Measurements from ENCODE around the gene PTCH2.

PTCH2 gene

GRCh38 chr1:44780583-44781121 lies 62.4 kb downstream of the PTCH2 start:
- in situ Hi-C loops (cut with HindIII; ENCODE audit: low sequenced_read_pairs): no loop called here

GRCh38 chr1:44778705-44779576 lies 64.1 kb downstream of the PTCH2 start:
- in situ Hi-C loops (cut with HindIII; ENCODE audit: low sequenced_read_pairs): loop anchor here (5.0 kb wide), 1 partner anchor 52 kb away; no protein-coding TSS in a partner anchor

DNA sequence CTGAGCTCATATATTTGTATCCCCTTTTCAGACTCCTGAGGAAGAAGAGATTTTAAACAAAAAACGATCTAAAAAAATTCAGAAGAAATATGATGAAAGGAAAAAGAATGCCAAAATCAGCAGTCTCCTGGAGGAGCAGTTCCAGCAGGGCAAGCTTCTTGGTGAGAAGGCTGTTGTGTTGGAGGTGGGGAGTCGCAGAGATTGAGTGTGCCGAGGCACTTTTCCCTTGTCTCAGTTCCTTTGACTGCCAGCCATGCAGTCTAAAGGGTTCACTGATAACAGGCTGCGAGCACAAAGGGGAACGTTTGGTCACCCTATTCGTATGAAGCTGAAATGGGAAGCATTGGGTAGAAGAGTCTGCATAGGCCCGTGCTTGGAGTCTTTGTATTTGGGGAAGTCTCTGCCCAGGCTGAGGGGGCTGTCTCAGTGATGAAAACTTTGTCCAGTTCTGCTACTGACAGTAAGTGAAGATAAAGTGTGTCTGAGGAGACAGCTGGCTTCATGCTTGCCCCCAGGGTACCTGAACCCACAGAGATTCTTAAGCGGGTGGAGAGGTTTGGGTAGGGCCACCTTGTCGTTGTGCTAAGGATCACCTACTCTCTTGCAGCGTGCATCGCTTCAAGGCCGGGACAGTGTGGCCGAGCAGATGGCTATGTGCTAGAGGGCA lies 65.0 kb downstream of the PTCH2 start:
- in situ Hi-C loops (cut with HindIII; ENCODE audit: low sequenced_read_pairs): loop anchor here (5.0 kb wide), 1 partner anchor 51 kb away; no protein-coding TSS in a partner anchor

DNA sequence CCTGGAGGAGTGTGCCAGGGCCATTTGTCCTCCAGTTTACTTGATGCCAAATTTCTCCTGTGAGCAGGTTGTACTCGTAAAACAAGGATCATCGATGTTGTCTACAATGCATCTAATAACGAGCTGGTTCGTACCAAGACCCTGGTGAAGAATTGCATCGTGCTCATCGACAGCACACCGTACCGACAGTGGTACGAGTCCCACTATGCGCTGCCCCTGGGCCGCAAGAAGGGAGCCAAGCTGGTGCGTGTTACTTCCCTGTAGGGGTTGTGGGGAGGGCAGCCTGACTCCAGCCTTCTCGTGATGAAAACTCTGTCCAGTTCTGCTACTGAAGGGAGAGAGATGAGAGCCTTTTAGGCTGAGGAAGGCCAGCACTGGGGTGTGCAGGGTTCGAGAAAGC lies 65.5 kb downstream of the PTCH2 start:
- in situ Hi-C loops (cut with HindIII; ENCODE audit: low sequenced_read_pairs): loop anchor here (5.0 kb wide), 1 partner anchor 50 kb away; no protein-coding TSS in a partner anchor

DNA sequence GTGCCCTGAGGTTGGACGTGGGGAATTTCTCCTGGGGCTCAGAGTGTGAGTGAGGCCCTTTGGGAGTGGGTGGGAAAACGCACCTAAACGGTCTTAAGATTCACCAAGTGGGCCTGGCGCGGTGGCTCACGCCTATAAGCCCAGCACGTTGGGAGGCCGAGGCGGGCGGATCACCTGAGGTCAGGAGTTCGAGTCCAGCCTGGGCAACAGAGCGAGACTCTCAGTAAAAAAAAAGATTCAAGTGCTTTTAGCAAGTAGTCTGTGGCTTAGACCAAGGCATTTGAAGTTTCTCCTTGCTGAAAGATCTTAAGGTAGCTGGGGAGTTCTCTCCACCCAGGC lies 66.4 kb downstream of the PTCH2 start:
- in situ Hi-C loops (cut with HindIII; ENCODE audit: low sequenced_read_pairs): loop anchor here (5.0 kb wide), 1 partner anchor 49 kb away; no protein-coding TSS in a partner anchor

- in situ Hi-C loops (cut with HindIII; ENCODE audit: low sequenced_read_pairs): loop anchor here (5.0 kb wide), 1 partner anchor 49 kb away; no protein-coding TSS in a partner anchor
These were observed 66.9 kb downstream of the PTCH2 start for GRCh38 chr1:44775930-44776729.

GRCh38 chr1:44775078-44775929 lies 67.7 kb downstream of the PTCH2 start, which contains the start of gene RPS8:
Gene RPS8 (plus strand): TSS chr1:44775540. CDS start chr1:44775597, 57 bp downstream.
- in situ Hi-C loops (cut with HindIII; ENCODE audit: low sequenced_read_pairs): loop anchor here (5.0 kb wide), 1 partner anchor 48 kb away; no protein-coding TSS in a partner anchor
